CD4-positive, alpha-beta T cell (primary cell): ENCODE data around the gene KCNC1. TPM values are rescaled to one million over a fixed set of nuclear protein-coding genes. Genes with fewer than 3 reads are reported as not detected.

ENCODE experiments used
- ATAC-seq: fragments of 200-7000 bp; cut with Tn5 transposase; one replicate; pipeline ENCODE4 v1.10.0; 2022; ENCODE audit warnings: mild to moderate bottlenecking; ENCODE audit not compliant: poor library complexity
- CTCF ChIA-PET: fragments of 350-600 bp; sonication (Branson Sonifier 250); formaldehyde crosslinking; loops from one replicate; lab custom pipeline; 2021; ENCODE audit warnings: antibody characterized with exemption, inconsistent platforms; lab: Charles Lee
- POLR2A ChIA-PET: fragments of 350-600 bp; sonication (Branson Sonifier 250); formaldehyde crosslinking; loops from one replicate; lab custom pipeline; 2021; ENCODE audit warnings: antibody characterized with exemption, inconsistent platforms; lab: Charles Lee
- DNase-seq, 14 experiments: peaks; one replicate each; pipeline ENCODE4 v3.0.0-alpha.2; 2013 to 2020; ENCODE audit warnings: mixed read lengths in 2 of 14
- H3K27ac ChIP-seq, 2 donors: one replicate each; pipeline versions ENCODE4 v1.5.1 to v1.7.0; 2013; ENCODE audit warnings: low read length in 2 of 2, low read depth in 1 of 2, mild to moderate bottlenecking in 1 of 2
- H3K27me3 ChIP-seq, 2 experiments: 1 replicate in 1 of 2; 2 replicates in 1 of 2; pipeline versions ENCODE4 v1.6.1 to v1.7.0; 2013; ENCODE audit warnings: low read length in 2 of 2, control low read depth in 1 of 2, mild to moderate bottlenecking in 1 of 2, moderate library complexity in 1 of 2; ENCODE audit not compliant: insufficient read depth in 2 of 2, control insufficient read depth in 1 of 2
- H3K36me3 ChIP-seq: one replicate; pipeline ENCODE4 v1.6.1; 2013; ENCODE audit warnings: low read length, control low read depth; ENCODE audit not compliant: insufficient read depth
- H3K4me1 ChIP-seq: one replicate; pipeline ENCODE4 v1.6.1; 2013; ENCODE audit warnings: low read length, control low read depth; ENCODE audit not compliant: insufficient read depth
- H3K4me3 ChIP-seq: one replicate; pipeline ENCODE4 v1.5.1; 2013; ENCODE audit warnings: mild to moderate bottlenecking, low read length, moderate library complexity
- H3K9me3 ChIP-seq, 2 experiments: 1 replicate in 1 of 2; 2 replicates in 1 of 2; pipeline versions ENCODE4 v1.6.1 to v1.7.0; 2013; ENCODE audit warnings: low read length in 2 of 2, mild to moderate bottlenecking in 2 of 2, control low read depth in 1 of 2, moderate library complexity in 1 of 2; ENCODE audit not compliant: control insufficient read depth in 1 of 2, insufficient read depth in 1 of 2
- H3K27ac Mint-ChIP-seq: one replicate; pipeline ENCODE4 v1.8.0; 2020; ENCODE audit warnings: mixed read lengths
- H3K27me3 Mint-ChIP-seq: one replicate; pipeline ENCODE4 v1.8.0; 2021; ENCODE audit warnings: mixed read lengths
- H3K36me3 Mint-ChIP-seq: one replicate; pipeline ENCODE4 v1.8.0; 2021; ENCODE audit warnings: low read depth, mixed read lengths
- H3K4me1 Mint-ChIP-seq: one replicate; pipeline ENCODE4 v1.8.0; 2021; ENCODE audit warnings: low read depth, mixed read lengths
- H3K4me3 Mint-ChIP-seq: one replicate; pipeline ENCODE4 v1.8.0; 2020; ENCODE audit warnings: mild to moderate bottlenecking, mixed read lengths
- H3K9me3 Mint-ChIP-seq: one replicate; pipeline ENCODE4 v1.8.0; 2020; ENCODE audit warnings: mixed read lengths
- CTCF ChIP-seq: fragments of 200-600 bp; IDR thresholded peaks from one replicate; pipeline ENCODE4 v1.8.0; 2022; ENCODE audit warnings: antibody characterized with exemption, mild to moderate bottlenecking
- intact Hi-C, 2 experiments: fragments of 100-400 bp; cut with DNase I in 1 of 2; cut with micrococcal nuclease in 1 of 2; formaldehyde crosslinking; loops; one replicate each; pipeline versions ENCODE4 v1.15.1 to v1.9.0; 2023 to 2025; cut with DNase I, micrococcal nuclease
- total RNA-seq, 174 experiments: library from RNA in 2 of 174; stranded (reverse) in 2 of 174; gene quantifications; one replicate each; pipeline ENCODE4 v1.2.3 and lab custom pipeline; 2021 to 2026

Gene KCNC1
- total RNA-seq, 2 experiments from 2014 or later: not detected

DNA sequence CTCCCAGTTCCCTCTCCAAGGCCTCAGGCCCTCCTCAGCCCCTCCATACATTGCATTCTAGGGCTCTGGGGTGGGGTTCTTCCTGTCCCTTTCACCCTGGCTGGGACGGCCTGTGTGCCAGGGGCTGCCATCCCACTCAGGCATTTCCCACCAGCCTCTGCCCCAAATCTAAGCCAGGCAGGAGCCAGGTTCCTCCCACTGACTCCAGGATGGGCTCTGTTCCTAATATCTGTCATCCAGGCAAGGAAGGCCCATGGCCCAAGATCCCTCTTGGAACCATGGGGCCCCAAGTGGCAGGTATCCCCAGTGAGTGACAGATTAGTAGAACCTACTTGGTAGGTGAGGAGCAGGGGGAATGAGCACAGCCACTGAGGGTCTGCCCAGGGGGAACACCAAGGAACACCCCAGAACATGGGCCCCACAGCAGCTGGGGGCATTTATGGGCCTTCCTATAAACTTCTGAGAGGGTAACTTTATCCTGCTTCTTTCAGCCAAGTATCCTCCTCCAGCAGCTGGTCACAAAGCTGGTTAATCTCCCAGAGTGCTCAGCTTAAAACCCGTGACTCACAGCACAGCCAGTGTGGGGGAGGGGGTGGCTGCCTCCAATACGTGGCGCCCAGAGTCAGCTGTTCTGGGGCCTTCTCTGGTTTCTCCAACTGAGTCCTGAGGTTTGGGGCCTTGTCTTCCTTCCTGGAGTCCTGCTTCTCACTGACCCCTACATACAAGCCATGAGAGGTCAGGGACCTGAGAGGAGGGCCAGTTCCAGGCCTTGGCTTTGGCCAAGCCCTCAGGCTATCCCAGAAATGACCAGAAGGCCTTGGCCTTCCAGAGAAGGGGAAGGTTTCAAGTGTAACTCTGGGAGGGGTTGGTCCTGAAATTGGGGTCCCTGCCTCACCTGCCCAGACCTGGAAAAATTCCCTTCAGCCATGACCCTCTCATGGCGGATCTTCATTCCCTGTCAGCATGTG is 35.1 kb upstream of the KCNC1 start:
- no peak overlapping the region for H3K27ac ChIP-seq
- ChIA-PET POLR2A (no interaction called here), CTCF (no interaction called here)
- peaks cover 12 to 38% of the 10 kb centered on the region in 2 experiments for H3K27me3 ChIP-seq
- no peaks in the 10 kb centered on the region for H3K36me3 Mint-ChIP-seq
- no peaks in the 10 kb centered on the region for H3K4me1 Mint-ChIP-seq
- ATAC-seq: no peak
- H3K4me3 Mint-ChIP-seq: no peak overlapping the region
- no peak for DNase-seq
- no peak for TF ChIP-seq CTCF
- peaks cover 39% of the 10 kb centered on the region for H3K27me3 Mint-ChIP-seq
- H3K9me3 Mint-ChIP-seq: no peaks in the 10 kb centered on the region
- H3K4me1 ChIP-seq: no peaks in the 10 kb centered on the region
- no peak overlapping the region for H3K4me3 ChIP-seq
- no peak overlapping the region for H3K27ac Mint-ChIP-seq
- H3K36me3 ChIP-seq: no peaks in the 10 kb centered on the region
- H3K9me3 ChIP-seq: peaks cover 0 to 3% of the 10 kb centered on the region in 2 experiments
- intact Hi-C loops: no loop called here

DNA sequence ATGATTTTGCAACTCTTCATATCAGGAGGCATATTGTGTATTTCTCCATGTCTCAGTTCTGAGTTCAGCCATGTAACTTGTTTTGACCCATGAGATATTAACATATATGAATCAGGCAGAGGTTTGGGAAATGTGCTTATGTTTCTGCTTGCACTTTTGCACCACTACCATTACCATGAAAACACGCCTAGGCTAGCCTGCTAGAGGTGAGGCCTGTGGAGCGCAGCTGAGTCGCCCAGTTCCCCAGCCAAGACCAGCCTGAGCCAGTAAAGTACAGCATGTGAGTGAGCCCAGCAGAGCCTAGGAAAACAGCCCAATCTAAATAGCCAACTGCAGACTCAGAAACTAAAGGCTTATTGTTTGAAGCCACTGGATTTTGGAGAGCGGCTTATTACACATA is 33.6 kb upstream of the KCNC1 start:
- no peak overlapping the region for H3K4me3 ChIP-seq
- DNase-seq: no peak
- no peaks in the 10 kb centered on the region for H3K9me3 Mint-ChIP-seq
- intact Hi-C loops: no loop called here
- H3K4me3 Mint-ChIP-seq: no peak overlapping the region
- H3K27me3 Mint-ChIP-seq: peaks cover 36% of the 10 kb centered on the region
- no peak for ATAC-seq
- no peak overlapping the region for H3K27ac Mint-ChIP-seq
- no peak overlapping the region for H3K27ac ChIP-seq
- H3K4me1 ChIP-seq: no peaks in the 10 kb centered on the region
- no peaks in the 10 kb centered on the region for H3K4me1 Mint-ChIP-seq
- H3K27me3 ChIP-seq: peaks cover 8 to 27% of the 10 kb centered on the region in 2 experiments
- ChIA-PET CTCF (no interaction called here), POLR2A (no interaction called here)
- peaks cover 0 to 3% of the 10 kb centered on the region in 2 experiments for H3K9me3 ChIP-seq
- H3K36me3 ChIP-seq: no peaks in the 10 kb centered on the region
- no peak for TF ChIP-seq CTCF
- no peaks in the 10 kb centered on the region for H3K36me3 Mint-ChIP-seq

DNA sequence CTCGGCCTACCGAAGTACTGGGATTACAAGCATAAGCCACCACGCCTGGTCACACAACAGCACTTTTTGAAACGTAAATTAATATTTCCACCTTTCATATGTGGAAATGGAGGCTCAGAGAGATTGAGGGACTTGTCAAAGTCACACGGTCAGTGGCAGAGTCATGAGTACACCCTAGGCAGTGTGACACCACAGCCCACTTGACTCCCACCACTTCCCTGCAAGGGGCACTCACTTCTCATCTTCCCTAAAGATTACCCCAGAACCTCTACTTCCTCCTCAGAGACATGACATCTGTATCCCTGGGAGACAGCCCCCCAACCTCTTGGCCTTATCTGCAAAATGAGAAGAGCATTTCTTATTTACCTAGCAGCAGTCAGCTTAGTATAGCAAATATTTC is 31.7 kb upstream of the KCNC1 start:
- ChIA-PET POLR2A (no interaction called here), CTCF (no interaction called here)
- no peaks in the 10 kb centered on the region for H3K4me1 Mint-ChIP-seq
- DNase-seq: no peak
- no peaks in the 10 kb centered on the region for H3K36me3 ChIP-seq
- peaks cover 0 to 3% of the 10 kb centered on the region in 2 experiments for H3K9me3 ChIP-seq
- H3K27me3 ChIP-seq: peaks cover 4 to 9% of the 10 kb centered on the region in 2 experiments
- H3K27ac Mint-ChIP-seq: no peak overlapping the region
- no peaks in the 10 kb centered on the region for H3K4me1 ChIP-seq
- no peak overlapping the region for H3K4me3 Mint-ChIP-seq
- TF ChIP-seq CTCF: no peak
- no peaks in the 10 kb centered on the region for H3K9me3 Mint-ChIP-seq
- intact Hi-C loops: no loop called here
- peaks cover 26% of the 10 kb centered on the region for H3K27me3 Mint-ChIP-seq
- H3K27ac ChIP-seq: no peak overlapping the region
- H3K36me3 Mint-ChIP-seq: no peaks in the 10 kb centered on the region
- no peak overlapping the region for H3K4me3 ChIP-seq
- no peak for ATAC-seq
